ENCODE results near the gene RHD. TPM values are rescaled to one million over a fixed set of nuclear protein-coding genes. Genes with fewer than 3 reads are reported as not detected.

RHD gene
- total RNA-seq, result not detected in 2 replicates

GRCh38 chr1:25272238-25272637 lies at the start of gene RHD:
Gene RHD, plus strand, starts transcription at chr1:25272509. Its CDS starts 39 bp downstream, at chr1:25272548.

GRCh38 chr1:25232027-25232865 lies 40.1 kb upstream of the RHD start, which contains the start of gene SYF2:
Gene SYF2, minus strand, starts transcription at chr1:25232502. Its CDS starts 35 bp downstream, at chr1:25232467.

DNA sequence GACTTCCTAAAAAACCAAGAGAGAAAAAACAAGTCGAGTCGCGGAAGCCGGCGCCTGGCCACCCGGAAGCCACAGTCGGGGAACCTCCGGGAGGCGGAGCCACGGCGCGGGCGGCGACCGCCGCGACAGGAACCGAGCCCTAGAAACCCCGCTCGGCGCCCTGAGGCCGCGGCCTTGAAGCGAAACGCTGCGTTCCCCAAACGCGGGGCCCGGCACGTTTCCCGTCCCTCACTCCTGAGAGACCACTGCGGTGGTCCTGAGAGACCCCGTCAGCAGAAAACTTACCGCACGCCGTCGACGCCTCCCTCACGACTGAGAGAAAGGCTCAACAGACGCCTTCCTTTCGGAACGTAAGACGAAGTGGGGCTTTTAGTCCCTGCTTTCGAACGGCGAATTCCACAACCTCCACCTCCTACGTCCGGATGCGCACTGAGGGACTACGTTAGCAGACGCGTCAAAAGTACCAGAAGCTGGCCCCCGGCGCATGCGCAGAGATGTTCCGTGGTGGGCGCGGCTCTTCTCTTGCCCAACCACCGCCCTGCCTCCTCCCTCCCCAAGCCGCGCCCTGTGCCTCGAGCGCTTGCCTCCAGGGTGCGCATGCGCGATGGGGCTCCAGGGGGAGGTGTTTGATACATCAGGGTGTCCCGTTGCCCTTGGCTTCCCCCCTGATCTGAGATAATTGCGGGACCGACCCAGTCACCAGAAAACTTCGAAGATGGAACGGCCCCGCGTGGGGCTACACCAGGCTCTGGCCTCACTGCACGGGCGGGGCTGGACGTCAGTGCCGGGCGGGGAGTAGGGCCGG lies 25.1 kb upstream of the RHD start, which contains the start of gene RSRP1:
TSS of gene RSRP1 (minus strand) at position 431 of the 805 bp plus-strand sequence. CDS start 491 bp downstream, outside the sequence.

GRCh38 chr1:25338188-25338981 lies 66.1 kb downstream of the RHD start, which contains the start of gene TMEM50A:
Gene TMEM50A, plus strand, starts transcription at chr1:25338334. Its CDS starts 2,153 bp downstream, at chr1:25340487.

Other genes with a start within 250 kb of the RHD start
- 32.5 and 75.0 TPM in 2 replicates for gene SYF2, start 40.0 kb upstream of the RHD start, total RNA-seq
- gene RSRP1, start 25.1 kb upstream of the RHD start, total RNA-seq, result 10.1 and 45.2 TPM in 2 replicates
- 71.4 and 85.1 TPM in 2 replicates for gene TMEM50A, start 65.8 kb downstream of the RHD start, total RNA-seq
- 0.56 and 1.3 TPM in 2 replicates for gene RHCE, start 148.3 kb downstream of the RHD start, total RNA-seq
- gene MACO1, start 158.4 kb downstream of the RHD start, total RNA-seq, result 16.9 and 17.5 TPM in 2 replicates

All from epithelial cell of alveolus of lung (primary cell).